Muscle layer of colon (tissue), 2 donors: ENCODE results near the gene C2CD4D.
"Not testable (repeated sequence)": the region's sequence is repeated elsewhere in the genome, so short reads cannot be mapped to it uniquely, and the experiment has no call there.

Source experiments
- H3K27ac ChIP-seq: one replicate; pipeline ENCODE4 v1.7.0; 2013; ENCODE audit warnings: low read depth, mild to moderate bottlenecking, low read length, moderate library complexity
- H3K27me3 ChIP-seq, 2 donors: one replicate each; pipeline ENCODE4 v1.7.0; 2013; ENCODE audit warnings: low read length in 2 of 2, mild to moderate bottlenecking in 2 of 2; ENCODE audit not compliant: insufficient read depth in 2 of 2, control insufficient read depth in 1 of 2
- H3K36me3 ChIP-seq: one replicate; pipeline ENCODE4 v1.7.0; 2013; ENCODE audit warnings: mild to moderate bottlenecking, low read length; ENCODE audit not compliant: insufficient read depth
- H3K4me1 ChIP-seq: one replicate; pipeline ENCODE4 v1.7.0; 2013; ENCODE audit warnings: mild to moderate bottlenecking, low read length; ENCODE audit not compliant: insufficient read depth
- H3K4me3 ChIP-seq, 2 donors: one replicate each; pipeline ENCODE4 v1.7.0; 2013; ENCODE audit warnings: low read length in 2 of 2, low read depth in 1 of 2, mild to moderate bottlenecking in 1 of 2, moderate library complexity in 1 of 2
- H3K9ac ChIP-seq: one replicate; pipeline ENCODE4 v1.7.0; 2013; ENCODE audit warnings: low read length
- H3K9me3 ChIP-seq: one replicate; pipeline ENCODE4 v1.7.0; 2013; ENCODE audit warnings: mild to moderate bottlenecking, low read length
- donor health status: abdominal sarcoma.
- donor health status: Adenocarcinoma of cecum.

The C2CD4D gene

GRCh38 chr1:151855933-151856332 lies 16.3 kb upstream of the C2CD4D start:
- no peak overlapping the region for H3K9ac ChIP-seq
- no peaks in the 10 kb centered on the region for H3K9me3 ChIP-seq
- H3K27me3 ChIP-seq, result peaks cover 0 to 4% of the 10 kb centered on the region in 2 donors
- no peaks in the 10 kb centered on the region for H3K4me1 ChIP-seq
- H3K27ac ChIP-seq, result no peak overlapping the region
- no peaks in the 10 kb centered on the region for H3K36me3 ChIP-seq
- H3K4me3 ChIP-seq, result no peak overlapping the region

- not testable (repeated sequence) for H3K4me1 ChIP-seq, H3K4me3 ChIP-seq, H3K27ac ChIP-seq, H3K9me3 ChIP-seq, H3K36me3 ChIP-seq, H3K27me3 ChIP-seq, H3K9ac ChIP-seq
These were observed 15.9 kb upstream of the C2CD4D start for GRCh38 chr1:151855516-151855915.

- H3K36me3 ChIP-seq, result no peaks in the 10 kb centered on the region
- H3K4me1 ChIP-seq, result no peaks in the 10 kb centered on the region
- H3K27me3 ChIP-seq, result peaks cover 0 to 4% of the 10 kb centered on the region in 2 donors
- no peak overlapping the region for H3K9ac ChIP-seq
- H3K4me3 ChIP-seq, result no peak overlapping the region
- H3K27ac ChIP-seq, result no peak overlapping the region
- no peaks in the 10 kb centered on the region for H3K9me3 ChIP-seq
These were observed 15.0 kb upstream of the C2CD4D start for GRCh38 chr1:151854658-151855057.

- Histone ChIP-seq H3K27me3 (peaks cover 0 to 4% of the 10 kb centered on the region in 2 donors), H3K4me3 (no peak within 1 kb of the TSS), H3K27ac (no peak within 1 kb of the TSS), H3K4me1 (no peaks in the 10 kb centered on the region), H3K36me3 (no peaks in the 10 kb centered on the region), H3K9ac (no peak within 1 kb of the TSS), H3K9me3 (no peaks in the 10 kb centered on the region)
These were observed 13.9 kb upstream of the C2CD4D start, which contains the start of gene THEM5 for GRCh38 chr1:151853411-151853943. Gene THEM5 (minus strand): TSS chr1:151853712. CDS start chr1:151853565, 147 bp downstream.

- peaks cover 0 to 4% of the 10 kb centered on the region in 2 donors for H3K27me3 ChIP-seq
These were observed 13.1 kb upstream of the C2CD4D start for GRCh38 chr1:151852733-151853132.

GRCh38 chr1:151851886-151852285 lies 12.3 kb upstream of the C2CD4D start:
- Histone ChIP-seq H3K9me3 (no peaks in the 10 kb centered on the region), H3K27me3 (peaks cover 0 to 4% of the 10 kb centered on the region in 2 donors), H3K4me3 (no peak overlapping the region), H3K9ac (no peak overlapping the region), H3K4me1 (no peaks in the 10 kb centered on the region), H3K27ac (no peak overlapping the region), H3K36me3 (no peaks in the 10 kb centered on the region)

More at GRCh38 chr1:151852733-151853132, 13.1 kb upstream of the C2CD4D start:
- H3K36me3 ChIP-seq, result no peaks in the 10 kb centered on the region
- H3K9me3 ChIP-seq, result no peaks in the 10 kb centered on the region
- H3K4me3 ChIP-seq, result no peak overlapping the region
- no peak overlapping the region for H3K9ac ChIP-seq
- no peaks in the 10 kb centered on the region for H3K4me1 ChIP-seq
- no peak overlapping the region for H3K27ac ChIP-seq

- Histone ChIP-seq H3K27ac (no peak overlapping the region), H3K9ac (no peak overlapping the region), H3K36me3 (no peaks in the 10 kb centered on the region), H3K27me3 (peaks cover 0 to 9% of the 10 kb centered on the region in 2 donors), H3K4me1 (no peaks in the 10 kb centered on the region), H3K9me3 (no peaks in the 10 kb centered on the region), H3K4me3 (no peak overlapping the region)
These were observed 10.3 kb upstream of the C2CD4D start for GRCh38 chr1:151849871-151850270.

- Histone ChIP-seq H3K9ac (no peak overlapping the region), H3K36me3 (no peaks in the 10 kb centered on the region), H3K27ac (no peak overlapping the region), H3K4me1 (no peaks in the 10 kb centered on the region), H3K4me3 (no peak overlapping the region), H3K27me3 (peaks cover 0 to 9% of the 10 kb centered on the region in 2 donors), H3K9me3 (no peaks in the 10 kb centered on the region)
These were observed 9.5 kb upstream of the C2CD4D start for GRCh38 chr1:151849126-151849525.

- Histone ChIP-seq H3K4me1 (no peaks in the 10 kb centered on the region), H3K4me3 (no peak overlapping the region), H3K9me3 (no peaks in the 10 kb centered on the region), H3K9ac (no peak overlapping the region), H3K36me3 (no peaks in the 10 kb centered on the region), H3K27ac (no peak overlapping the region), H3K27me3 (peaks cover 0 to 9% of the 10 kb centered on the region in 2 donors)
These were observed 8.4 kb upstream of the C2CD4D start for GRCh38 chr1:151847867-151848596.

GRCh38 chr1:151846686-151847237 lies 7.1 kb upstream of the C2CD4D start:
- Histone ChIP-seq H3K9me3 (no peaks in the 10 kb centered on the region), H3K9ac (no peak overlapping the region), H3K36me3 (no peaks in the 10 kb centered on the region), H3K27ac (no peak overlapping the region), H3K27me3 (peaks cover 0 to 5% of the 10 kb centered on the region in 2 donors), H3K4me3 (no peak overlapping the region), H3K4me1 (no peaks in the 10 kb centered on the region)

GRCh38 chr1:151846062-151846568 lies 6.5 kb upstream of the C2CD4D start:
- Histone ChIP-seq H3K27ac (no peak overlapping the region), H3K27me3 (peaks cover 2 to 5% of the 10 kb centered on the region in 2 donors), H3K9me3 (no peaks in the 10 kb centered on the region), H3K9ac (no peak overlapping the region), H3K36me3 (no peaks in the 10 kb centered on the region), H3K4me1 (no peaks in the 10 kb centered on the region), H3K4me3 (no peak overlapping the region)
